BLaER1 treated with 17β-estradiol and CSF1 and Interleukin-3, amounts not matched to agents 10 nM and 100 nM (cell line): ENCODE measurements around the gene ZBTB49.
A peak's percentile ranks its signal among the peaks of the same experiment; 100 is the strongest.

Source experiments
- H3K27ac ChIP-seq, 11 experiments: shearing (Covaris generic); formaldehyde crosslinking; 2 replicates each; pipeline ENCODE4 v1.8.1; 2022
- H3K27me3 ChIP-seq, 11 experiments: shearing (Covaris generic); formaldehyde crosslinking; 2 replicates each; pipeline ENCODE4 v1.8.1; 2022
- H3K36me3 ChIP-seq, 11 experiments: shearing (Covaris generic); formaldehyde crosslinking; 2 replicates each; pipeline ENCODE4 v1.8.1; 2022
- H3K4me1 ChIP-seq, 10 experiments: shearing (Covaris generic); formaldehyde crosslinking; 2 replicates each; pipeline ENCODE4 v1.8.1; 2022
- H3K4me2 ChIP-seq, 11 experiments: shearing (Covaris generic); formaldehyde crosslinking; 2 replicates each; pipeline ENCODE4 v1.8.1; 2022
- H3K4me3 ChIP-seq, 10 experiments: shearing (Covaris generic); formaldehyde crosslinking; 2 replicates each; pipeline ENCODE4 v1.8.1; 2022
- H3K9ac ChIP-seq, 11 experiments: shearing (Covaris generic); formaldehyde crosslinking; 2 replicates each; pipeline ENCODE4 v1.8.1; 2022
- H3K9me3 ChIP-seq, 11 experiments: shearing (Covaris generic); formaldehyde crosslinking; replicated peaks in 1 of 11; 2 replicates each; pipeline ENCODE4 v1.8.1; 2022
- H4K20me1 ChIP-seq, 11 experiments: shearing (Covaris generic); formaldehyde crosslinking; 2 replicates each; pipeline ENCODE4 v1.8.1; 2022
- Cebpa-rat ChIP-seq, 11 experiments: shearing (Covaris generic); IDR thresholded peaks; 2 replicates each; pipeline ENCODE4 v1.8.1; 2022

Gene ZBTB49

DNA sequence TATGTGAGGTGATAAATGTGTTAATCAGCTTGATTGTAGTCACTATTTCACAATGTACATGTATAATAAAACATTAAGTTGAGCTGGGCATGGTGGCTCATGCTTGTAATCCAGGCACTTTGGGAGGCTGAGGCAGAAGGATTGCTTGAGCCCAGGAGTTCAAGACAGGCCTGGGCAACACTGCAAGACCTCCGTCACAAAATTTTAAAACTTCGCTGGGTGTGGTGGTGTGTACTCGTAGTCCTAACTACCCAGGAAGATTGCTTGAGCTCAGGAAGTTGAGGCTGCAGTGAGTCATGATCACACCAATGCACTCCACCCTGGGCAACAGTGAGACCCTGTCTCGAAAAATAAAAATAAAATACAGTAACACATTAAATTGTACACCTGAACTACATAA is 20.2 kb upstream of the ZBTB49 start:
- H3K9me3 ChIP-seq = peaks cover 0 to 10% (median 6%) of the 10 kb centered on the region in 11 experiments; a peak in 9 of 22 replicates
- no peak for TF ChIP-seq Cebpa-rat (IDR thresholded peaks at IDR 0.05)

DNA sequence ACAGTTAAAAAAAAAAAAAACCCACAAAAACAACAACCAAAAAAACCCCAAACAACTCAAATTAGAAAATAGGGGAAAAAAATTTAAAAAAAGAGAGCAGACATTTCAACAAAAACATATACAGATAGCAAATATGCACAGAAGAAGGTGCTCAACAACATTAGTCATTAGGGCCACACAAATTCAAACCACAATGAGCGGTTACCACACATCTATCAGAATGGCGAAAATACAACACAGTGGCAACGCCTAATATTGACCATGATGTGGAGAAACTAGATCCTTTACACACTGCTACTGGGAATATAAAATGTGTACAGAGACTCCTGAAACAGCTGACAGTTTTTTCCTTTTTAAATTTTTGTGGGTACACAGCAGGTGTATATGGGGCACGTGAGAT is 19.5 kb upstream of the ZBTB49 start:
- Histone ChIP-seq H3K9me3 (peaks cover 0 to 10% (median 6%) of the 10 kb centered on the region in 11 experiments; a peak in 9 of 22 replicates), H3K4me1 (peaks cover 0 to 54% (median 9%) of the 10 kb centered on the region in 10 experiments; a peak in 10 of 20 replicates), H3K9ac (no peak overlapping the region; a peak in 1 of 22 replicates), H3K4me2 (peak overlapping the region in 4 of 11 experiments; percentile 40 to 82 (median 75); a peak in 5 of 22 replicates), H3K36me3 (peaks cover 45 to 100% (median 94%) of the 10 kb centered on the region in 11 experiments), H3K27ac (peak overlapping the region in 4 of 11 experiments; percentile 7 to 88 (median 72); a peak in 6 of 22 replicates), H4K20me1 (peaks cover 0 to 37% (median 9%) of the 10 kb centered on the region in 11 experiments; a peak in 9 of 22 replicates), H3K4me3 (no peak overlapping the region), H3K27me3 (no peaks in the 10 kb centered on the region)
- TF ChIP-seq Cebpa-rat (IDR thresholded peaks at IDR 0.05) = no peak

More for the DNA sequence above, 20.2 kb upstream of the ZBTB49 start:
- Histone ChIP-seq H3K27me3 (no peaks in the 10 kb centered on the region), H4K20me1 (peaks cover 0 to 36% (median 9%) of the 10 kb centered on the region in 11 experiments; a peak in 9 of 22 replicates), H3K27ac (peak overlapping the region in 4 of 11 experiments; percentile 65 to 88 (median 72); a peak in 8 of 22 replicates), H3K9ac (peak overlapping the region in 3 of 11 experiments; percentile 32 to 60 (median 50); a peak in 4 of 22 replicates), H3K4me1 (peaks cover 0 to 54% (median 9%) of the 10 kb centered on the region in 10 experiments; a peak in 10 of 20 replicates), H3K36me3 (peaks cover 38 to 98% (median 89%) of the 10 kb centered on the region in 11 experiments), H3K4me2 (peak overlapping the region in 5 of 11 experiments; percentile 56 to 82 (median 79); a peak in 9 of 22 replicates), H3K4me3 (no peak overlapping the region)

DNA sequence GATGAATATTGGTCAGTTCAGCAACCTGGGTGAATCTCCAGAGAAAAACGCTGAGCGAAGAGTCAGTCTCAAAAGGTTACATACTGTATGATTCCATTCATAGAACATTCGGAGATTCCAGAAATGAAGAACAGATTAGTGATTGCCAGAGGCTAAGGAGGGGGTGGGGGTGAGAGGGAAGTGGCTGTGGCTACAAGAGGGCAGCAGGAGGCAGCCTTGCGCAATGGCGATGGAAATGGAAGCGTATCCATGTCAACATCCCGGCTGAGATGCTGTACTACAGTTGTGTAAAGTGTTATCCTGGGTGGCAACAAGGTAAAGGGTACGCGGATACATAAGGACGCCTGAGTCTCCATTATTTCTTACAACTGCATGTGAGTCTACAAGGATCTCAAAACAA is 18.1 kb upstream of the ZBTB49 start:
- H4K20me1 ChIP-seq = peaks cover 0 to 46% (median 9%) of the 10 kb centered on the region in 11 experiments; a peak in 9 of 22 replicates
- peaks cover 0 to 53% (median 9%) of the 10 kb centered on the region in 10 experiments; a peak in 10 of 20 replicates for H3K4me1 ChIP-seq
- H3K4me3 ChIP-seq = no peak overlapping the region
- H3K9me3 ChIP-seq = no peaks in the 10 kb centered on the region
- H3K4me2 ChIP-seq = peak overlapping the region in 2 of 11 experiments; percentile 39 to 79; a peak in 1 of 22 replicates
- TF ChIP-seq Cebpa-rat (IDR thresholded peaks at IDR 0.05) = peak in 2 of 11 experiments; percentile 11 to 51; a peak in 1 of 22 replicates
- no peak overlapping the region for H3K9ac ChIP-seq
- no peaks in the 10 kb centered on the region for H3K27me3 ChIP-seq
- H3K27ac ChIP-seq = peak overlapping the region in 1 of 11 experiments; percentile 88; a peak in 1 of 22 replicates
- H3K36me3 ChIP-seq = peaks cover 58 to 100% (median 95%) of the 10 kb centered on the region in 11 experiments

DNA sequence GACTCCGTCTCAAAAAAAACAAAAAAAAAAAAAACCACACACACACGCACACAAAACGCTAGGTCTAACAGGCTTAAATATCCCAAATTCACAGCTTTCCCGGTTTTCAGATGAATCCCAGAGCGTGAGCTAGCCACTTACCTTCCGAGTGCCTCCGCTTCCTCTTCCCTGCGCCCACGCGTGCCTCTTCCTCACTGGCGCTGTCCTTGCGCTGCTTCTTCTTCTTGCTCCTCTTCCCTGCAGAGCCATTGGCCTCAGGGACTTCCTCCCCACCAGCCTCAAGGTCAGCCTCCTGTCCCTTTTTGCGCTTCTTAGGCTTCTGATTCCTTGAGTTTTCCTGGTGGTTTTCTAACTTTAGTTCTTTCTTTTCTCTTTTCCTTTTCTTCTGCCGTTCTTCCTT is 15.8 kb upstream of the ZBTB49 start:
- H3K27ac ChIP-seq = no peak overlapping the region
- no peaks in the 10 kb centered on the region for H3K9me3 ChIP-seq
- H3K4me1 ChIP-seq = peaks cover 0 to 30% (median 4%) of the 10 kb centered on the region in 10 experiments; a peak in 10 of 20 replicates
- H4K20me1 ChIP-seq = peaks cover 0 to 56% (median 11%) of the 10 kb centered on the region in 11 experiments; a peak in 11 of 22 replicates
- no peak overlapping the region for H3K4me3 ChIP-seq
- H3K36me3 ChIP-seq = peaks cover 81 to 100% (median 97%) of the 10 kb centered on the region in 11 experiments
- H3K4me2 ChIP-seq = no peak overlapping the region
- no peaks in the 10 kb centered on the region for H3K27me3 ChIP-seq
- no peak for TF ChIP-seq Cebpa-rat (IDR thresholded peaks at IDR 0.05)
- no peak overlapping the region for H3K9ac ChIP-seq

DNA sequence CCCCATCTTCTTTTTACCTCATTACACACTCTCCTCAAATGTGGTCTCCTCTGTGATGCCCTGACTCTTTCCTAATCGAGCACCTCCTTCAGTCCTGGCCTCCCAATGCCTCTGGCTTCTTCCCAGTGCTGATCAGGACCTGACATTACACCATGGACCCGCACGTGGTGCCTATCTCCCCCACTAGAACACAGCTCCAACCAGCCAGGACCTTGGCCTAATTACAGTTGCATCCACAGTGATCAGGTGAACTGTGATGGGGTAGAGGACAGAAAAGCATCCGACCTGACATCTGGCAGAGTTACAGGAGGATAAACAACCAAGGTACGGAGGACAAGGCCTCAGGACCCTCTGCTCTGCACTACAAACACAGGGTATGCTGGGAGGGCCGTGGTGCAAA is 12.5 kb upstream of the ZBTB49 start:
- Histone ChIP-seq H3K9me3 (no peaks in the 10 kb centered on the region), H3K27ac (no peak overlapping the region), H4K20me1 (peaks cover 0 to 54% (median 5%) of the 10 kb centered on the region in 11 experiments; a peak in 10 of 22 replicates), H3K4me1 (no peaks in the 10 kb centered on the region), H3K36me3 (peaks cover 97 to 100% (median 99%) of the 10 kb centered on the region in 11 experiments), H3K27me3 (no peaks in the 10 kb centered on the region), H3K9ac (no peak overlapping the region), H3K4me2 (no peak overlapping the region), H3K4me3 (no peak overlapping the region)
- TF ChIP-seq Cebpa-rat (IDR thresholded peaks at IDR 0.05) = no peak

DNA sequence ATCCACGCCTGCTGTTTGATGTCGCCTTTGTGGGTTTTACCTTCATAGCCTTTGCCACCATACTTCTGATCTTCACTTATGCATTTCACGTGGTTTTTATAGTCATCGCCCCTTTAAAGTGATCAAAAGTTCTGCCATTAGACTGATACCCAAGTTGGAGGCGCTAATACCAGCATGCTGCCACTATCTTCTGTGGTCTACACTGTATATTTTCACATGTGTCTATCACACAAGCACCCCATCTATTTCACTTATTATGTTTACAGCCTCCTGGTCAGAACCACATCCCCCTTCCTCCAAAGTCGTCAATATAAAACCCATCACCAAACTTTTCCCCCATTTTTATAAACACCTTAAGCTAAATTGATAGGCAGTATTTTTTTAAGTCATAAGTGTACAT is 8.3 kb upstream of the ZBTB49 start:
- Histone ChIP-seq H3K36me3 (peaks cover 93 to 100% (median 99%) of the 10 kb centered on the region in 11 experiments), H3K4me3 (no peak overlapping the region), H3K4me1 (peaks cover 0 to 7% (median 2%) of the 10 kb centered on the region in 10 experiments; a peak in 4 of 20 replicates), H4K20me1 (peaks cover 0 to 81% (median 26%) of the 10 kb centered on the region in 11 experiments; a peak in 16 of 22 replicates), H3K9ac (no peak overlapping the region), H3K27me3 (no peaks in the 10 kb centered on the region), H3K9me3 (no peaks in the 10 kb centered on the region), H3K4me2 (no peak overlapping the region), H3K27ac (no peak overlapping the region)
- TF ChIP-seq Cebpa-rat (IDR thresholded peaks at IDR 0.05) = no peak

DNA sequence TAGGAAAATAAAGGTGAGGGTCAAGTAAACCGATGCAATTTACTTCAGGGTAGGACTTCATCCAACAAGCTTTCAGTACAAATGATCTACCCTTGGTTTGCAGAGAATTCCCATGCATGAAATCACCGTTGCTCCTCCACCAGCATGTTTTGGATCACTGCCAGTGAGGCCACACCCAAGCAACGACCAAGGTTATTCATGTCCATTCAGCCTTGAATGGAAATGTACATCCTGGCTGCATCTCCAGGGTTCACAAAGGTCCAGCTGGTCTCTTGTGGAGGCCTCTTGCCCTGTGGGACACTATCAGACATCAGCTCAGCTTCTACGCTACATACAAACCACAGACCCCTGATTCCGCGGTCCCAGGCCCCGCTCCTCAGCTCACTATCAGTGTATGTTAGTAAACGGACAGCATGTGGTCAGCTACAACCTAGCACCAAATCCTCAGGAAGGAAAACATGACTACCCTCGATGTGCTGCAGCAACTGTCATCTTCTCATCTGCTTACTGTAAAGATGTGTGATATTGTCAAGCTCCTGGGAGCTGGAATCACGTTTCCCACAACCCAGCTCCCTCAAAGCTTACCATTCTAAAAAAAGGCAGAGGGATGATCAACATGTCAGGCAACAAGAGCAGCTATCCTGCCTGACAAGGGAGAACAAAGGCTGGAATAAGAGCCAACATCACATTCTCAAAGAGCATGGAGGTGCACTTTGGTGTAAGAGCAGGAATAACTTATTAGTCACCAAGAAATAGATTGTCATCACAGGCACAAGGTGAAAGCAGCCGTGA is 5.0 kb upstream of the ZBTB49 start:
- H3K4me1 ChIP-seq = peaks cover 10 to 33% (median 14%) of the 10 kb centered on the region in 10 experiments
- TF ChIP-seq Cebpa-rat (IDR thresholded peaks at IDR 0.05) = no peak

DNA sequence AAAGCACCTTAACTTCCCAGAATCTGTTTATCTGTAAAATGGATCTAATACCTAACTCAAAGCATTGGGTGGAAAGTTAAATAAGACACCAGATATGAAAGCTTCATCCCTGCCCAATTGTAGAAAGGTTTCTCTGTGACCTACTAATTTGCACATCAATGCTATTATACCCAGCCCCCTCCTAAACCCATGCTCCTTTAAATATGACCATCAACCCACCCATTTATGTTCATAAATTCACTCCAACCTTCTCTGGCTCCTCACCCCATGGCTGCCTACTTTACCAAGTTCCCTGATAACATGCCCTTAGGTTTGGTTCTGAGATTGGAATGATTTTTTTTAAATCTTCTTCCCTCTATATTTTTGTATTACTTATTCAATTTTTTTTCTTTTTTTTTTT is 2.0 kb upstream of the ZBTB49 start:
- peaks cover 0 to 95% (median 66%) of the 10 kb centered on the region in 11 experiments; a peak in 17 of 22 replicates for H4K20me1 ChIP-seq
- H3K27me3 ChIP-seq = no peaks in the 10 kb centered on the region
- no peak overlapping the region for H3K27ac ChIP-seq
- peaks cover 42 to 62% (median 55%) of the 10 kb centered on the region in 11 experiments for H3K36me3 ChIP-seq
- H3K9ac ChIP-seq = no peak overlapping the region
- no peak for TF ChIP-seq Cebpa-rat (IDR thresholded peaks at IDR 0.05)
- peaks cover 22 to 47% (median 28%) of the 10 kb centered on the region in 10 experiments for H3K4me1 ChIP-seq
- peak overlapping the region in 9 of 11 experiments; percentile 92 to 99 (median 98); a peak in 13 of 22 replicates for H3K4me2 ChIP-seq
- H3K4me3 ChIP-seq = no peak overlapping the region
- no peaks in the 10 kb centered on the region for H3K9me3 ChIP-seq

More for the DNA sequence above, 5.0 kb upstream of the ZBTB49 start:
- H3K9me3 ChIP-seq = no peaks in the 10 kb centered on the region
- no peak overlapping the region for H3K4me2 ChIP-seq
- no peaks in the 10 kb centered on the region for H3K27me3 ChIP-seq
- H3K27ac ChIP-seq = no peak overlapping the region
- peaks cover 0 to 91% (median 54%) of the 10 kb centered on the region in 11 experiments; a peak in 16 of 22 replicates for H4K20me1 ChIP-seq
- H3K4me3 ChIP-seq = no peak overlapping the region
- H3K9ac ChIP-seq = no peak overlapping the region
- H3K36me3 ChIP-seq = peaks cover 62 to 81% (median 78%) of the 10 kb centered on the region in 11 experiments
